GM19455 (cell line): Measurements from ENCODE around the gene ESYT3.

Experiments
- ATAC-seq: cut with Tn5 transposase; IDR thresholded peaks from one replicate; pipeline ENCODE4 v1.9.1; 2021; ENCODE audit not compliant: unreplicated experiment

Gene ESYT3

GRCh38 chr3:138434276-138434874 is at the start of gene ESYT3:
Gene ESYT3, plus strand, starts transcription at chr3:138434616. Its CDS starts 183 bp downstream, at chr3:138434799.
- no peak for ATAC-seq

GRCh38 chr3:138384976-138385375 is 49.4 kb upstream of the ESYT3 start:
- no peak for ATAC-seq

GRCh38 chr3:138389144-138389601 is 45.2 kb upstream of the ESYT3 start:
- ATAC-seq, result no peak

GRCh38 chr3:138389841-138390581 is 44.4 kb upstream of the ESYT3 start:
- no peak for ATAC-seq

GRCh38 chr3:138390582-138390932 is 43.9 kb upstream of the ESYT3 start:
- ATAC-seq, result no peak

- no peak for ATAC-seq
Measured at GRCh38 chr3:138394156-138394555, 40.3 kb upstream of the ESYT3 start.

- ATAC-seq, result no peak
Measured at GRCh38 chr3:138394686-138395085, 39.7 kb upstream of the ESYT3 start.

- no peak for ATAC-seq
Measured at GRCh38 chr3:138395865-138396751, 38.3 kb upstream of the ESYT3 start.

GRCh38 chr3:138396752-138397410 is 37.5 kb upstream of the ESYT3 start:
- ATAC-seq, result no peak

GRCh38 chr3:138397983-138398382 is 36.4 kb upstream of the ESYT3 start:
- no peak for ATAC-seq

- no peak for ATAC-seq
Measured at GRCh38 chr3:138398791-138399575, 35.4 kb upstream of the ESYT3 start.

- ATAC-seq, result no peak
Measured at GRCh38 chr3:138399766-138400165, 34.6 kb upstream of the ESYT3 start.

- no peak for ATAC-seq
Measured at GRCh38 chr3:138400651-138401070, 33.8 kb upstream of the ESYT3 start.

- ATAC-seq, result no peak
Measured at GRCh38 chr3:138401834-138402233, 32.6 kb upstream of the ESYT3 start.

- ATAC-seq, result no peak
Measured at GRCh38 chr3:138404121-138404520, 30.3 kb upstream of the ESYT3 start.

GRCh38 chr3:138405001-138405400 is 29.4 kb upstream of the ESYT3 start:
- no peak for ATAC-seq

- no peak for ATAC-seq
Measured at GRCh38 chr3:138405486-138405885, 28.9 kb upstream of the ESYT3 start.

- ATAC-seq, result no peak
Measured at GRCh38 chr3:138406606-138407005, 27.8 kb upstream of the ESYT3 start.

- ATAC-seq, result no peak
Measured at GRCh38 chr3:138407236-138407907, 27.0 kb upstream of the ESYT3 start.
